ENCODE data around the gene POLE2. TPM values are rescaled to one million over a fixed set of nuclear protein-coding genes. Genes with fewer than 3 reads are reported as not detected.
A peak's percentile ranks its signal among the peaks of the same experiment; 100 is the strongest.
"Not testable (repeated sequence)": the region's sequence is repeated elsewhere in the genome, so short reads cannot be mapped to it uniquely, and the experiment has no call there.

Gene POLE2
- total RNA-seq, 2 donors from 2014 or later, result 2.5 to 7.8 TPM

GRCh38 chr14:49623387-49623786 is 64.6 kb downstream of the POLE2 start:
- no peak for DNase-seq
- ATAC-seq, result no peak
- intact Hi-C loops (cut with DNase I, micrococcal nuclease), result no loop called here

- ATAC-seq, result no peak
- DNase-seq, result no peak
- intact Hi-C loops (cut with DNase I, micrococcal nuclease), result no loop called here
These were observed 65.9 kb downstream of the POLE2 start for GRCh38 chr14:49622022-49622607.

- DNase-seq (peak; percentile 64 to 81), ATAC-seq (peak; percentile 50)
- intact Hi-C loops (cut with DNase I, micrococcal nuclease), result no loop called here
These were observed 66.7 kb downstream of the POLE2 start for GRCh38 chr14:49621114-49621881.

GRCh38 chr14:49620182-49621113 is 67.6 kb downstream of the POLE2 start, which contains the start of the genes MGAT2 and RPL36AL:
TSS of gene MGAT2 (plus strand) at chr14:49620799. CDS start at chr14:49621269, 470 bp downstream.
TSS of gene RPL36AL (minus strand) at chr14:49620626. CDS start at chr14:49619104, 1,522 bp downstream.
- peak; percentile 91 for ATAC-seq
- intact Hi-C loops (cut with DNase I, micrococcal nuclease), result no loop called here
- DNase-seq, result peak; percentile 97 to 99

- DNase-seq (no peak), ATAC-seq (no peak)
- intact Hi-C loops (cut with DNase I, micrococcal nuclease), result no loop called here
These were observed 68.3 kb downstream of the POLE2 start for GRCh38 chr14:49619730-49620129.

- DNase-seq, result peak in 1 of 2 donors; percentile 31
These were observed 68.7 kb downstream of the POLE2 start for GRCh38 chr14:49619273-49619672.

GRCh38 chr14:49617852-49618519 is 70.0 kb downstream of the POLE2 start:
- no peak for DNase-seq
- intact Hi-C loops (cut with DNase I, micrococcal nuclease), result no loop called here
- no peak for ATAC-seq

More at GRCh38 chr14:49619273-49619672, 68.7 kb downstream of the POLE2 start:
- ATAC-seq; intact Hi-C loops (cut with DNase I, micrococcal nuclease): not testable (repeated sequence)

- DNase-seq (no peak), ATAC-seq (no peak)
- intact Hi-C loops (cut with DNase I, micrococcal nuclease), result no loop called here
These were observed 72.2 kb downstream of the POLE2 start for GRCh38 chr14:49615776-49616175.

- intact Hi-C loops (cut with DNase I, micrococcal nuclease), result no loop called here
- no peak for ATAC-seq
- no peak for DNase-seq
These were observed 73.8 kb downstream of the POLE2 start for GRCh38 chr14:49614196-49614595.

GRCh38 chr14:49612671-49613070 is 75.3 kb downstream of the POLE2 start:
- no peak for ATAC-seq
- intact Hi-C loops (cut with DNase I, micrococcal nuclease), result no loop called here
- DNase-seq, result no peak

GRCh38 chr14:49612251-49612650 is 75.8 kb downstream of the POLE2 start:
- intact Hi-C loops (cut with DNase I, micrococcal nuclease), result no loop called here
- DNase-seq (no peak), ATAC-seq (no peak)

- DNase-seq, result no peak
- ATAC-seq, result peak; percentile 86
- intact Hi-C loops (cut with DNase I, micrococcal nuclease), result no loop called here
These were observed 80.4 kb downstream of the POLE2 start for GRCh38 chr14:49607583-49607982.

GRCh38 chr14:49598485-49599300 is 89.3 kb downstream of the POLE2 start, which contains the start of gene LRR1:
TSS of gene LRR1 (plus strand) at chr14:49598940. CDS start at chr14:49599021, 81 bp downstream.
- DNase-seq, result peak; percentile 84 to 93
- intact Hi-C loops (cut with DNase I, micrococcal nuclease), result no loop called here
- ATAC-seq, result peak; percentile 67

- intact Hi-C loops (cut with DNase I, micrococcal nuclease), result no loop called here
- DNase-seq (no peak), ATAC-seq (peak; percentile 7)
These were observed 89.9 kb downstream of the POLE2 start for GRCh38 chr14:49598189-49598484.

- intact Hi-C loops (cut with DNase I, micrococcal nuclease), result no loop called here
- DNase-seq, result peak; percentile 36 to 72
- peak; percentile 61 for ATAC-seq
These were observed 93.5 kb downstream of the POLE2 start for GRCh38 chr14:49594347-49595091.

Data from left colon (tissue), 2 donors.